PC-3 (cell line): ENCODE data around the gene CELF5. TPM values are rescaled to one million over a fixed set of nuclear protein-coding genes. Genes with fewer than 3 reads are reported as not detected.

ENCODE experiments used
- ATAC-seq: fragments of 200-7000 bp; cut with Tn5 transposase; 2 replicates; pipeline ENCODE4 v1.9.1; 2020; ENCODE audit warnings: mild to moderate bottlenecking, moderate library complexity
- BruUV-seq: library from RNA; stranded (reverse); fragments of 400-500 nt; replicated peaks from 2 replicates; lab custom pipeline; 2021; lab: Mats Ljungman, UMichigan
- CTCF ChIA-PET: fragments of 300-600 bp; sonication (Branson Sonifier 250); formaldehyde crosslinking; loops from one replicate; lab custom pipeline; 2022; ENCODE audit warnings: antibody characterized with exemption; lab: Charles Lee
- POLR2A ChIA-PET: fragments of 300-600 bp; sonication (Branson Sonifier 250); formaldehyde crosslinking; loops from one replicate; lab custom pipeline; 2022; ENCODE audit warnings: antibody characterized with exemption; ENCODE audit not compliant: unreplicated experiment; lab: Charles Lee
- DNase-seq: peaks from one replicate; pipeline ENCODE4 v3.0.0-alpha.2; 2015
- H2AFZ ChIP-seq: fragments of 300-600 bp; sonication (generic); 2 replicates; pipeline ENCODE4 v1.6.0; 2016; ENCODE audit warnings: antibody characterized with exemption, low read length
- H3F3A ChIP-seq: fragments of 300-600 bp; sonication (generic); one replicate; pipeline ENCODE4 v1.6.0; 2017; ENCODE audit warnings: antibody characterized with exemption, low read length, control low read depth, mild to moderate bottlenecking; ENCODE audit not compliant: unreplicated experiment
- H3K27ac ChIP-seq: fragments of 300-600 bp; sonication (generic); 2 replicates; pipeline ENCODE4 v1.5.1; 2016; ENCODE audit warnings: mild to moderate bottlenecking, low read length
- H3K27me3 ChIP-seq: fragments of 300-600 bp; sonication (generic); 2 replicates; pipeline ENCODE4 v1.6.1; 2016; ENCODE audit warnings: low read length, mixed read lengths
- H3K36me3 ChIP-seq: fragments of 300-600 bp; sonication (generic); 2 replicates; pipeline ENCODE4 v1.6.1; 2016; ENCODE audit warnings: low read depth, mixed run types, low read length, mixed read lengths
- H3K4me1 ChIP-seq: fragments of 300-600 bp; sonication (generic); 2 replicates; pipeline ENCODE4 v1.5.1; 2016; ENCODE audit warnings: low read length; ENCODE audit not compliant: insufficient read depth
- H3K4me2 ChIP-seq: fragments of 300-600 bp; sonication (generic); 2 replicates; pipeline ENCODE4 v1.6.0; 2016; ENCODE audit warnings: low read length
- H3K4me3 ChIP-seq: fragments of 300-600 bp; sonication (generic); 2 replicates; pipeline ENCODE4 v1.5.1; 2016; ENCODE audit warnings: mild to moderate bottlenecking, low read length, mixed read lengths
- H3K79me2 ChIP-seq: fragments of 300-600 bp; sonication (generic); 2 replicates; pipeline ENCODE4 v1.6.1; 2017; ENCODE audit warnings: low read length, mixed read lengths
- H3K9ac ChIP-seq: fragments of 300-600 bp; sonication (generic); 2 replicates; pipeline ENCODE4 v1.6.0; 2016; ENCODE audit warnings: mild to moderate bottlenecking, low read length
- H3K9me2 ChIP-seq: fragments of 300-600 bp; sonication (generic); replicated peaks from 2 replicates; pipeline ENCODE4 v1.6.1; 2016; ENCODE audit warnings: mixed run types, low read length, mixed read lengths
- H3K9me3 ChIP-seq: fragments of 300-600 bp; sonication (generic); 2 replicates; pipeline ENCODE4 v1.6.1; 2016; ENCODE audit warnings: low read length, mixed read lengths
- H4K20me1 ChIP-seq: fragments of 300-600 bp; sonication (generic); 2 replicates; pipeline ENCODE4 v1.6.1; 2016; ENCODE audit warnings: low read length, mixed read lengths
- EZH2 ChIP-seq: fragments of 300-600 bp; sonication (generic); IDR thresholded peaks from one replicate; pipeline ENCODE4 v1.6.1; 2017; ENCODE audit warnings: antibody characterized with exemption, mild to moderate bottlenecking, low read length; ENCODE audit not compliant: unreplicated experiment
- EZH2phosphoT487 ChIP-seq: fragments of 300-600 bp; sonication (generic); IDR thresholded peaks from 2 replicates; pipeline ENCODE4 v1.6.1; 2018; ENCODE audit warnings: mild to moderate bottlenecking, antibody characterized with exemption, low read length, borderline replicate concordance
- intact Hi-C: fragments of 100-400 bp; cut with micrococcal nuclease; formaldehyde crosslinking; loops from 2 replicates; pipeline ENCODE4 v1.9.0; 2023
- total RNA-seq: library from RNA; depleted of rRNA; stranded (reverse); fragments of >200 nt; gene quantifications from 2 replicates; pipeline ENCODE4 v1.2.3, GENCODE V29; 2014
- TF ChIP-seq, protein P1 (sequence below): fragments of 300-600 bp; sonication (generic); conservative IDR thresholded peaks from 2 replicates; pipeline ENCODE4 v1.5.1; 2017; ENCODE audit warnings: antibody characterized with exemption, low read depth, mild to moderate bottlenecking, low read length

Gene CELF5
- total RNA-seq, 1 experiment from 2014 or later: 0.44 TPM

DNA sequence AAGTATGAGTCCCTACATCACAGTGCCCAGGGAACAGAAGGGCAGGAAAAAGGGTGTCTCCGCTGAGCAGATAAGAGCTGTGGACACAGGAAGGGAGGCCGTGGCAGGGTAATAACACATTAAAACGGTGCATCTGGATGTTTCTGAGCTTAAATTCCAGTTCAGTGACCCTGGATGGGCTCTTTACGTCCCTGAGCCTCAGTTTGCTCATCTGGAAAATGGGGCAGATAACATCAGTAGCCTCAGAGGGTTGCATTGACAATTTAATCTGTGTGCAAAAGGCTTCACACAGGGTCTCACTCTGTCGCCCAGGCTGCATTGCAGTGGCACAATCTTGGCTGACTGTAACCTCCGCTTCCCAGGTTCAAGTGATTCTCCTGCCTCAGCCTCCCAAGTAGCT is 58.1 kb downstream of the CELF5 start:
- Histone ChIP-seq H3K27ac (no peak overlapping the region), H2AFZ (no peak overlapping the region), H3K9me2 (no peaks in the 10 kb centered on the region), H3K36me3 (no peaks in the 10 kb centered on the region), H3K27me3 (no peaks in the 10 kb centered on the region), H3K9ac (no peak overlapping the region), H3K4me1 (peaks cover 5% of the 10 kb centered on the region), H3K4me3 (no peak overlapping the region), H3K79me2 (no peaks in the 10 kb centered on the region), H3K4me2 (no peak overlapping the region), H3F3A (no peaks in the 10 kb centered on the region), H3K9me3 (no peaks in the 10 kb centered on the region), H4K20me1 (no peaks in the 10 kb centered on the region)
- BruUV-seq: no TSS peak
- POLR2A ChIA-PET: no interaction called here
- TF ChIP-seq, protein P1, sequence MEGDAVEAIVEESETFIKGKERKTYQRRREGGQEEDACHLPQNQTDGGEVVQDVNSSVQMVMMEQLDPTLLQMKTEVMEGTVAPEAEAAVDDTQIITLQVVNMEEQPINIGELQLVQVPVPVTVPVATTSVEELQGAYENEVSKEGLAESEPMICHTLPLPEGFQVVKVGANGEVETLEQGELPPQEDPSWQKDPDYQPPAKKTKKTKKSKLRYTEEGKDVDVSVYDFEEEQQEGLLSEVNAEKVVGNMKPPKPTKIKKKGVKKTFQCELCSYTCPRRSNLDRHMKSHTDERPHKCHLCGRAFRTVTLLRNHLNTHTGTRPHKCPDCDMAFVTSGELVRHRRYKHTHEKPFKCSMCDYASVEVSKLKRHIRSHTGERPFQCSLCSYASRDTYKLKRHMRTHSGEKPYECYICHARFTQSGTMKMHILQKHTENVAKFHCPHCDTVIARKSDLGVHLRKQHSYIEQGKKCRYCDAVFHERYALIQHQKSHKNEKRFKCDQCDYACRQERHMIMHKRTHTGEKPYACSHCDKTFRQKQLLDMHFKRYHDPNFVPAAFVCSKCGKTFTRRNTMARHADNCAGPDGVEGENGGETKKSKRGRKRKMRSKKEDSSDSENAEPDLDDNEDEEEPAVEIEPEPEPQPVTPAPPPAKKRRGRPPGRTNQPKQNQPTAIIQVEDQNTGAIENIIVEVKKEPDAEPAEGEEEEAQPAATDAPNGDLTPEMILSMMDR: no peak
- DNase-seq: no peak
- CTCF ChIA-PET: no interaction called here
- intact Hi-C loops: no loop called here
- ATAC-seq: no peak

- intact Hi-C loops: no loop called here
- no peaks in the 10 kb centered on the region for H4K20me1 ChIP-seq
- ATAC-seq (no peak), DNase-seq (no peak)
- ChIA-PET POLR2A (no interaction called here), CTCF (no interaction called here)
- H3K4me2 ChIP-seq: no peak overlapping the region
- H3K9ac ChIP-seq: no peak overlapping the region
- BruUV-seq: no TSS peak
- H3K4me3 ChIP-seq: no peak overlapping the region
- peaks cover 5% of the 10 kb centered on the region for H3K4me1 ChIP-seq
- no peaks in the 10 kb centered on the region for H3K36me3 ChIP-seq
- no peaks in the 10 kb centered on the region for H3K27me3 ChIP-seq
- H3F3A ChIP-seq: no peaks in the 10 kb centered on the region
- H3K79me2 ChIP-seq: no peaks in the 10 kb centered on the region
- H3K9me3 ChIP-seq: no peaks in the 10 kb centered on the region
- no peaks in the 10 kb centered on the region for H3K9me2 ChIP-seq
- H2AFZ ChIP-seq: no peak overlapping the region
- TF ChIP-seq EZH2: no peak
- H3K27ac ChIP-seq: no peak overlapping the region
Observed at GRCh38 chr19:3283246-3283751, 58.8 kb downstream of the CELF5 start.

- Histone ChIP-seq H3K9ac (peak overlapping the region; percentile 56), H3K36me3 (no peaks in the 10 kb centered on the region), H3K4me1 (peaks cover 5% of the 10 kb centered on the region), H4K20me1 (no peaks in the 10 kb centered on the region), H3K9me3 (no peaks in the 10 kb centered on the region), H3K4me2 (peak overlapping the region; percentile 88), H3K4me3 (peak overlapping the region; percentile 57), H3F3A (no peaks in the 10 kb centered on the region), H2AFZ (peak overlapping the region; percentile 77), H3K9me2 (no peaks in the 10 kb centered on the region), H3K27me3 (no peaks in the 10 kb centered on the region), H3K79me2 (no peaks in the 10 kb centered on the region), H3K27ac (no peak overlapping the region)
- TF ChIP-seq EZH2: no peak
- TF ChIP-seq EZH2phosphoT487: no peak
- TF ChIP-seq, protein P1: no peak
- BruUV-seq: TSS peak; percentile 69
- DNase-seq (no peak), ATAC-seq (no peak)
- POLR2A ChIA-PET: interaction anchor here (1.4 kb wide), 1 partner anchor 8 kb away, joined by 14 read pairs; no protein-coding TSS in a partner anchor
- intact Hi-C loops: no loop called here
- CTCF ChIA-PET: no interaction called here
Observed at GRCh38 chr19:3283886-3284657, 59.6 kb downstream of the CELF5 start.
